ENCODE results near the gene MEI4. TPM values are rescaled to one million over a fixed set of nuclear protein-coding genes. Genes with fewer than 3 reads are reported as not detected.

Gene MEI4
- total and polyA plus RNA-seq, 10 of the 15 experiments (the other 5 are each of a cell fraction or from before 2014, with no cell fraction given) = 0.03 to 0.04 (median 0.03) TPM; not detected in 7

DNA sequence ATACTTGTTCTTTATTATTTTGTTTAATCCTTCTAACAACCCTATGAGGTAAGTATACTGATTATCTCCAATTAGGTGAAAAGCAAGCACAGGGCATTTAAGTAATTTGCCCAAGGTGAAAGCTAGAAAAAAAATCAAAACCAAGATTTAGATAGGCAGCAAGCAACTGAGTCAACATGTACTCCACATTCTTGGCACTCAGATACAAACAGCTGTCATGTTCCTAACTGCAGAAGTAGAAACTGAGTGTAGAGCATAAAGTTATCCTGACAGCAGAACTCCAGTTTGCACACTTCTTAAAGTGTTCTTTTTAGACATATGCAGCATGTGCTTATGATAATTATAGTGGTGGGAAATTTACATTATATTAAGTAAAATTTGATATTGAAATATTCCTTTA lies 278.1 kb downstream of the MEI4 start:
- Histone ChIP-seq H3K4me3 (no peak overlapping the region), H4K20me1 (ENCODE audit: control insufficient read depth, insufficient read depth) (no peaks in the 10 kb centered on the region), H3K36me3 (ENCODE audit: control insufficient read depth in 2 of 2, insufficient read depth in 2 of 2, low read length in 1 of 2) (no peaks in the 10 kb centered on the region), H3K79me2 (ENCODE audit: control insufficient read depth, insufficient read depth, low read length) (no peaks in the 10 kb centered on the region), H3K27ac (ENCODE audit: control insufficient read depth, insufficient read depth) (no peak overlapping the region), H3K4me1 (ENCODE audit: control insufficient read depth, insufficient read depth, low read length) (no peaks in the 10 kb centered on the region), H3K9me3 (replicated peaks; ENCODE audit: control insufficient read depth, insufficient read depth, low read length) (no peaks in the 10 kb centered on the region), H3K9ac (ENCODE audit: control insufficient read depth, insufficient read depth, low read length) (no peak overlapping the region), H3K27me3 (replicated peaks in 1 of 2; ENCODE audit: control insufficient read depth in 2 of 2, insufficient read depth in 2 of 2, low read length in 1 of 2) (no peaks in the 10 kb centered on the region), H2AFZ (ENCODE audit: control insufficient read depth, low read depth, low read length) (no peak overlapping the region), H3K4me2 (ENCODE audit: control insufficient read depth, insufficient read depth) (no peak overlapping the region)
- FAIRE-seq (no peak), DNase-seq (ENCODE audit: low read depth, low spot score) (no peak), ATAC-seq (no peak)
- TF ChIP-seq TCF7 (IDR thresholded peaks at IDR 0.05; ENCODE audit: borderline replicate concordance) = no peak
- TF ChIP-seq BCL11A (IDR thresholded peaks at IDR 0.05; ENCODE audit: low read depth, low read length) = no peak
- TF ChIP-seq SMC3 (IDR thresholded peaks at IDR 0.05; ENCODE audit: borderline replicate concordance, low read length) = no peak
- TF ChIP-seq, protein P1, sequence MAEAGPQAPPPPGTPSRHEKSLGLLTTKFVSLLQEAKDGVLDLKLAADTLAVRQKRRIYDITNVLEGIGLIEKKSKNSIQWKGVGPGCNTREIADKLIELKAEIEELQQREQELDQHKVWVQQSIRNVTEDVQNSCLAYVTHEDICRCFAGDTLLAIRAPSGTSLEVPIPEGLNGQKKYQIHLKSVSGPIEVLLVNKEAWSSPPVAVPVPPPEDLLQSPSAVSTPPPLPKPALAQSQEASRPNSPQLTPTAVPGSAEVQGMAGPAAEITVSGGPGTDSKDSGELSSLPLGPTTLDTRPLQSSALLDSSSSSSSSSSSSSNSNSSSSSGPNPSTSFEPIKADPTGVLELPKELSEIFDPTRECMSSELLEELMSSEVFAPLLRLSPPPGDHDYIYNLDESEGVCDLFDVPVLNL (IDR thresholded peaks at IDR 0.05; ENCODE audit: low read depth, low read length) = no peak
- no peak for TF ChIP-seq EP300 (IDR thresholded peaks at IDR 0.05; ENCODE audit: borderline replicate concordance in 1 of 2, control insufficient read depth in 1 of 2, low read depth in 2 of 2, low read length in 2 of 2)
- no peak for TF ChIP-seq HDAC6 (IDR thresholded peaks at IDR 0.05; ENCODE audit: unreplicated experiment)
- intact Hi-C loops (cut with micrococcal nuclease; ENCODE audit: unreplicated experiment) = no loop called here
- in situ Hi-C loops (cut with MboI) = no loop called here
- ChIA-PET CTCF (interaction anchor here (0.6 to 1.6 kb wide), 3 partner anchors 330 to 996 kb away, joined by 3 to 4 read pairs (median 3); no protein-coding TSS in a partner anchor), RAD21 (ENCODE audit: unreplicated experiment) (no interaction called here), SMC1A (ENCODE audit: uncharacterized antibody, unreplicated experiment) (no interaction called here), POLR2A (no interaction called here)
- BruUV-seq (replicated peaks) = no TSS peak

DNA sequence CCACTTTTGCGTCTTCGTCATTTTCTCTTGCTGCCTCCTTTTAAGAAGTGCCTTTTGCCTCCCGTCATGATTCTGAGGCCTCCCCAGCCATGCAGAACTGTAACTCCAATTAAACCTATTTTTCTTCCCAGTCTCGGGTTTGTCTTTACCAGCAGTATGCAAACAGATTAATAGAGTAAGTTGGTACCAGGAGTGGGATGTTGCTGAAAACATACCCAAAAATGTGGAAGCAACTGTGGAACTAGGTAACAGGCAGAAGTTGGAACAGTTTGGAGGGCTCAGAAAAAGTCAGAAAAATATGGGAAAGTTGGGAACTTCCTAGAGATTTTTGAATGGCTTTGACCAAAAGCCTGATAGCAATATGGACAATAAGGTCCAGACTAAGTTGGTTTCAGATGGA lies 309.2 kb downstream of the MEI4 start:
- no peaks in the 10 kb centered on the region for H4K20me1 ChIP-seq (ENCODE audit: control insufficient read depth, insufficient read depth)
- SMC1A ChIA-PET (ENCODE audit: uncharacterized antibody, unreplicated experiment) = no interaction called here
- WGBS (ENCODE audit: insufficient coverage, insufficient replicate concordance, low lambda C conversion rate, missing lambda C conversion rate) = 57% methylated on average over 4 of the region's 4 CpGs

More for the DNA sequence above, 309.2 kb downstream of the MEI4 start:
- Histone ChIP-seq H3K36me3 (ENCODE audit: control insufficient read depth in 2 of 2, insufficient read depth in 2 of 2, low read length in 1 of 2) (no peaks in the 10 kb centered on the region), H3K79me2 (ENCODE audit: control insufficient read depth, insufficient read depth, low read length) (no peaks in the 10 kb centered on the region), H3K27ac (ENCODE audit: control insufficient read depth, insufficient read depth) (no peak overlapping the region), H3K27me3 (replicated peaks in 1 of 2; ENCODE audit: control insufficient read depth in 2 of 2, insufficient read depth in 2 of 2, low read length in 1 of 2) (no peaks in the 10 kb centered on the region), H3K4me3 (no peak overlapping the region), H3K4me1 (ENCODE audit: control insufficient read depth, insufficient read depth, low read length) (no peaks in the 10 kb centered on the region), H3K9ac (ENCODE audit: control insufficient read depth, insufficient read depth, low read length) (no peak overlapping the region), H3K9me3 (replicated peaks; ENCODE audit: control insufficient read depth, insufficient read depth, low read length) (no peaks in the 10 kb centered on the region), H2AFZ (ENCODE audit: control insufficient read depth, low read depth, low read length) (no peak overlapping the region), H3K4me2 (ENCODE audit: control insufficient read depth, insufficient read depth) (no peak overlapping the region)
- no TSS peak for BruUV-seq (replicated peaks)
- DNase-seq (ENCODE audit: low read depth, low spot score) = no peak
- in situ Hi-C loops (cut with MboI) = no loop called here
- no peak for ATAC-seq
- no peak for TF ChIP-seq SMAD5 (IDR thresholded peaks at IDR 0.05; ENCODE audit: low read depth)
- no peak for TF ChIP-seq ZNF622 (IDR thresholded peaks at IDR 0.05)
- no peak for TF ChIP-seq GATAD2B (conservative IDR thresholded peaks at IDR 0.05; ENCODE audit: low read depth)
- TF ChIP-seq PAX5 (IDR thresholded peaks at IDR 0.05; ENCODE audit: borderline replicate concordance, low read depth, low read length) = no peak
- TF ChIP-seq, protein P2, sequence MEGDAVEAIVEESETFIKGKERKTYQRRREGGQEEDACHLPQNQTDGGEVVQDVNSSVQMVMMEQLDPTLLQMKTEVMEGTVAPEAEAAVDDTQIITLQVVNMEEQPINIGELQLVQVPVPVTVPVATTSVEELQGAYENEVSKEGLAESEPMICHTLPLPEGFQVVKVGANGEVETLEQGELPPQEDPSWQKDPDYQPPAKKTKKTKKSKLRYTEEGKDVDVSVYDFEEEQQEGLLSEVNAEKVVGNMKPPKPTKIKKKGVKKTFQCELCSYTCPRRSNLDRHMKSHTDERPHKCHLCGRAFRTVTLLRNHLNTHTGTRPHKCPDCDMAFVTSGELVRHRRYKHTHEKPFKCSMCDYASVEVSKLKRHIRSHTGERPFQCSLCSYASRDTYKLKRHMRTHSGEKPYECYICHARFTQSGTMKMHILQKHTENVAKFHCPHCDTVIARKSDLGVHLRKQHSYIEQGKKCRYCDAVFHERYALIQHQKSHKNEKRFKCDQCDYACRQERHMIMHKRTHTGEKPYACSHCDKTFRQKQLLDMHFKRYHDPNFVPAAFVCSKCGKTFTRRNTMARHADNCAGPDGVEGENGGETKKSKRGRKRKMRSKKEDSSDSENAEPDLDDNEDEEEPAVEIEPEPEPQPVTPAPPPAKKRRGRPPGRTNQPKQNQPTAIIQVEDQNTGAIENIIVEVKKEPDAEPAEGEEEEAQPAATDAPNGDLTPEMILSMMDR (IDR thresholded peaks at IDR 0.05 in 2 of 3, conservative IDR thresholded peaks at IDR 0.05 in 1 of 3; ENCODE audit: control insufficient read depth in 2 of 3, extremely low read depth in 1 of 3, insufficient read depth in 1 of 3, low read depth in 3 of 3, low read length in 3 of 3) = no peak
- TF ChIP-seq SPI1 (IDR thresholded peaks at IDR 0.05; ENCODE audit: borderline replicate concordance, insufficient read depth, low read depth, low read length) = no peak
- TF ChIP-seq HDAC2 (IDR thresholded peaks at IDR 0.05) = no peak
- no peak for TF ChIP-seq EGR1 (IDR thresholded peaks at IDR 0.05; ENCODE audit: borderline replicate concordance in 1 of 2, low read depth in 2 of 2, low read length in 2 of 2)
- POLR2A ChIA-PET = no interaction called here
- RAD21 ChIA-PET (ENCODE audit: unreplicated experiment) = no interaction called here
- no peak for FAIRE-seq
- CTCF ChIA-PET = no interaction called here
- intact Hi-C loops (cut with micrococcal nuclease; ENCODE audit: unreplicated experiment) = no loop called here

Data from GM12878 (cell line).